NCI-H2107 treated with DMSO at 0.1 percent for 48 hours (cell line): ENCODE results near the gene SLC22A31.

ENCODE experiments used
- DNase-seq: peaks from one replicate; lab custom pipeline; 2025; ENCODE audit not compliant: unreplicated experiment; lab: John Stamatoyannopoulos, UW

SLC22A31 gene

DNA sequence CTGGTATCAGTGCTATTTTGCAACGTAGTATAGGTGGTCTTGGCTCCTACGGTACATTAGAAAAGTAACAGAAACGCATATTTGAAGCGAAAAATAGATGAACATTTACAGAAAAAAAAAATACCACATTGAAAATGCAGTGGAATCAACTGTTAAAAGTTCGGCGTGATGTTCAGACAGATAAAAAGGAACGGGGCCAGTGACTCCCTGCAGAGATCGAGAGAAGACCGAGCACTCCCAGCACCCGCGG lies 16.7 kb upstream of the SLC22A31 start:
- DNase-seq, result no peak

DNA sequence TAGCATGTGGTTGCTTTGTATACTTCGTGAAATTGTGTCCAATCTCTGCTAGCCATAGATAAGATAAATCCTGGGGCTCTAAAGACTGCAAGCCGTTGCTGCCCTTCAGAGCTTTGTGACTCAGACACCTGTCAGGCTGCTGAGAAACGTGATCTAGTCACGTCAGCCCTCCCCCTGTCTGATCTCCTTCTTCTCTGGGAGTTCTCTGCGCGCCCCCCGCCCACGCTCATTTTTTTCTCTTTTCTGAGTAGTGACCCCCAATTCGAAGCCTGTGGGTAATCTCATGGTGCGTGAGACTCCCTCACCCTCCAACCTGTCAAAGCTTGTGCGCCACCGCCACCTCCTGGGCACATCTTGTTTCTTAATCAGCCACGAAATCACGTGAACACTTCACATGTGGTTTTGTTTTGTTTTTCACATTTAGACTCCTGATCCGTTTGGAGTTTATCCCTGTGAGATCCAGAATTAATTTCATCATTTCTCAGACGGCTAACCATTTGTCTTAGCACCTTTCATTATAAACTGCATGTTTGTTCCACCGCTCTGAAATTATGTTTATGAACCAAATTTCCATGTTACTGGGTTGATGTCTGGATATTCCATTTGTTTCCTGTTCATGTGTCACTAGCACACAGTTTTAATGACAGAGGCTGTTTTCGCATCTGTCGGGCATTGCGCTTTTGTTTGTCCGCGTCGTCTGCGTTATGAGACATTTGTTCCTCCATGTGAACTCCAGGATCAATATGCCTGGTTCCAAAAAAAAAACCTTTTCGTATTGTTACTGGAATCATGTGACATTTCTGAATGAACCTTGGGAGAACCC lies 16.2 kb upstream of the SLC22A31 start:
- peak; percentile 43 for DNase-seq

DNA sequence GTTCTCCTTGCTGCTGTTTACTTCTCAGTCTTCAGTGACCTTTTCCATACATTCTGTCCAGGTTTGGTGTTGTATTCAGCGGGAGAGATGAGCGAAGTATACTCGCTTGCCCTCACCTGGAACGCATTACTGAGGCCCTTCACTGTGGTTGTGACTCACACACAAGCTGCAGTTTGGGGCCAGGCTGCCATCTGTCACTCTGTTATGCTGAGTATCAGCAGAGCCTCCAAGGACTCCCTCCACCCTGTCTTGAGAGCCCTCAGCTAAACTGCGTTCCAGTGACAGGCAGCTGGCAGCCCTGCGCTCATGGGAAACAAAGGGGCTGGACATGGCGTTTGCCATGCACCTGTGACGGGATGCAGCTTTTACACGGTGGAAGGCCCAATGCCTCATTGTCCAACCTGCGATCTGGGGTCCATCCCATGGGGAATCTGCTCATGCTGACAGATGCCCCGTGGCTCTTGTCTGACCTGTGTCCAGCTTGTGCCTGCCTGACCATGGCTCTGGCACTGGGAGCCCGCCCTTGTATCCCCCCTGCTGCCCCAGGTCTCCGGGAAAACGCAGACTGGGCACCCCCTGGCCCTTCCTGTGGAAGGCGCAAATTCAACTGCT lies 10.7 kb upstream of the SLC22A31 start:
- peak; percentile 62 for DNase-seq

GRCh38 chr16:89210165-89210903 lies 10.0 kb upstream of the SLC22A31 start:
- peak; percentile 19 for DNase-seq

- DNase-seq, result no peak
These were observed 9.2 kb upstream of the SLC22A31 start for GRCh38 chr16:89209522-89210044.

DNA sequence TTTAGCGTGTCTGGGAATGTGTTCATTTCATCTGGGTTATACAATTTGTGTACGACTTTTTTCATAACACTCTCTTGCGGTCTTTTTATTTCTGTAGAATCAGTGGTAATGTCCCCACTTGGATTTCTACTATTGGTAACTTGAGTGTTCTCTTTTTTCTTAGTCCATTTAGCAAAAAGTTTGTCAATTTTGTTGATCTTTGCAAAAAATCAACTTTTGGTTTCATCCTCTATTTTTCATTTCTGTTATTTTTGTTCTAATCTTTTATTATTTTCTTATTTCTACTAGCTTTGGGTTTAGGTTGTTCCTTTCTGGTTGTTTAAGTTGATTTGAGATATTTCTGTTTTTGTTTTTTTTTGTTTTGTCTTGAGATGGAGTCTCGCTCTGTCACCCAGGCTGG lies 7.7 kb upstream of the SLC22A31 start:
- no peak for DNase-seq

DNA sequence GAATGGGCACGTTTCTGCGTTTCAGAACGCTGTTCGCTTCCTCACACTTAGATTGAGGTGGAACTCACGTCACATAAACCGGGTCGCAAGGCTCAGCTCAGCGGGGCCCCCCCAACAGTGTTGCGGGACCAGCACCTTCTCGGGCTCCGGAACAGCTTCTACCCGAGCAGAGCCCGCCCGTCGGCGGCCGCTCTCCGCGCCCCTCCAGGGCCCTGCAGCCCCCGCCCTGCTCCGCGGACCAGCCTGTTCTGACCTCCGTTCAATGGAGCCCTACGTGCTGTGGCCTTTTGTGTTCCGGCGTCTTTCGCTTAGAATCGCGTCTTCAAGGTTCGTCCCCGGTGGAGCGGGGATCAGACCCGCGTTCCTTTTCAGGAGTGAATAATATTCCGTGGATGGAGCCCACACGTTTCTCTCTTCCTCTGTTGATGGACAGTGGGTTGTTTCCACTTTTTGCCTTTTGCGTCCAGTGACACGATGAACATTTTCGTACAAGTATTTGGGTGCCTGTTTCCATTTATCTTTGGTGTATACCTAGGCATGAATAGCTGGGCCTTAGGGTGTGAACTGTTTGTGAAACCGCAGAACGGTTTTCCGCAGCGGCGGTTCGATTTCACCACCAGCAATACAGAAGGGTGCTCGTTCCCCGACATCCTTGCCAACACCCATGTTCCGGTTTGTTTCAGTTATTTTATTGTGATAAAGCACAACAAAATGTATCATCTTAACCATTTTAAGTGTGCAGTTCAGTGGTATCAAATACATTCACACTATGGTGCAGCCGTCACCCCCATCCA lies 2.3 kb upstream of the SLC22A31 start:
- no peak for DNase-seq

- peak; percentile 13 for DNase-seq
These were observed 1.4 kb upstream of the SLC22A31 start for GRCh38 chr16:89201439-89202377.

DNA sequence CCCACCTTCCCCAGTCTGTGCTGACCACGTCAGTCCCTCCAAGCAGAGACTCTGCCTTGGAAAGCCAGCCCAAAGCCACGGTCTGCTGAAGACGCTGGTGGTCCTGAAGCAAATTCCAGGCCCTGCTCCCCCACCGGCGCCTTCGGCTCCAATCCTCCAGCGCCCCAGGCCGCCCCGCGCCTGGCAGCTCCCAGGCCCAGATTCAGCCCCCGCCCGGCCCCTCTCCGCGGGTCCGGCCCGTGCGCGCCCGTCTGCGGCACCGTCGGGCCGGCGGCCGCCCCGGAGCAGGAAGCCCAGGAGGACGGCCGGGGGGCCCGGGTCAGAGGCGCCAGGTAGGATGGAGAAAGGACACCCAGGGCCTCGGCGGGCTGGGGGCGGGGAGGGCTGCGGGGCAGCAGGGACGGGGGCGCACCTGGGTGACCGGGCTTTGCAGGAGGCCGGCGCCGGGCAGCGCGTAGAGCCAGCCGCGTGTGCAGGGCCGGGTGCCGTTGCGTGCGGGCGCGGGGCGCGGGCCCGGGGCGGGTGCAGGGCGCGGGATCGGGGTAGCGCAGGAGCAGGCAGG lies 594 bp upstream of the SLC22A31 start:
- no peak for DNase-seq

- no peak for DNase-seq
These were observed 855 bp downstream of the SLC22A31 start for GRCh38 chr16:89199241-89200123.

- DNase-seq, result no peak
These were observed 1.7 kb downstream of the SLC22A31 start for GRCh38 chr16:89198417-89199240.

- DNase-seq, result no peak
These were observed 2.5 kb downstream of the SLC22A31 start for GRCh38 chr16:89197633-89198416.

- DNase-seq, result no peak
These were observed 3.2 kb downstream of the SLC22A31 start for GRCh38 chr16:89197033-89197632.

DNA sequence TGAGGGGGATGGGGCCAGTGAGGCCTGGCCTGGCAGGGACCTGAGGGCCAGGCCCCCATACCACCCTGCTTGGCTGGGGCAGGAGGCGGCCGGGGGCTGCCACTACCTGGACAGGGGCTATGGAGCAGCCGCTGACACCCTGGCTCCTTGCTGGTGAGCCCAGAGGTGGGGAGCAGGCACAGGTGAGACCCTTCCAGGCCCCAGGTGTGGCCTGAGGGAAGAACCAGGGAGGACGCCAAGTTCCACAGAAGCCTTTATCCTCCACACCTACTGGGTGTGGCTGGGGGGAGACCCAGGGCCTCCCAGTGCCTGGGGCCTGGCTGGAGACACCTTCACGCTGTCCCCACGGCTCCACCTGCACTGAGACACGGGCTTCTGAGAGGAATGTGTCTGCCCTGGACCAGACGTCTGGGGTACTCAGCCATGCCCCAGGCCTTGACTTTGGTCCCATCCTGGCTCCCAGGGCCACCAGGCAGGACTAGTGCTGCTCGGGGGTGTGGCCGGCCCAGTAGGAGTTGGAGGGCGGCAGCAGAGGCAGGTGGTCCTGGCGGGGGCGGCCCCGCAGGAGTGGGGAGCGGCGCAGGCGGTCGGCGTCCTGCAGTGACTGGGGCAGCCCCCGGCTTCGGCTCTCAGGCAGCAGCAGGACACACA lies 4.7 kb downstream of the SLC22A31 start:
- DNase-seq, result no peak

DNA sequence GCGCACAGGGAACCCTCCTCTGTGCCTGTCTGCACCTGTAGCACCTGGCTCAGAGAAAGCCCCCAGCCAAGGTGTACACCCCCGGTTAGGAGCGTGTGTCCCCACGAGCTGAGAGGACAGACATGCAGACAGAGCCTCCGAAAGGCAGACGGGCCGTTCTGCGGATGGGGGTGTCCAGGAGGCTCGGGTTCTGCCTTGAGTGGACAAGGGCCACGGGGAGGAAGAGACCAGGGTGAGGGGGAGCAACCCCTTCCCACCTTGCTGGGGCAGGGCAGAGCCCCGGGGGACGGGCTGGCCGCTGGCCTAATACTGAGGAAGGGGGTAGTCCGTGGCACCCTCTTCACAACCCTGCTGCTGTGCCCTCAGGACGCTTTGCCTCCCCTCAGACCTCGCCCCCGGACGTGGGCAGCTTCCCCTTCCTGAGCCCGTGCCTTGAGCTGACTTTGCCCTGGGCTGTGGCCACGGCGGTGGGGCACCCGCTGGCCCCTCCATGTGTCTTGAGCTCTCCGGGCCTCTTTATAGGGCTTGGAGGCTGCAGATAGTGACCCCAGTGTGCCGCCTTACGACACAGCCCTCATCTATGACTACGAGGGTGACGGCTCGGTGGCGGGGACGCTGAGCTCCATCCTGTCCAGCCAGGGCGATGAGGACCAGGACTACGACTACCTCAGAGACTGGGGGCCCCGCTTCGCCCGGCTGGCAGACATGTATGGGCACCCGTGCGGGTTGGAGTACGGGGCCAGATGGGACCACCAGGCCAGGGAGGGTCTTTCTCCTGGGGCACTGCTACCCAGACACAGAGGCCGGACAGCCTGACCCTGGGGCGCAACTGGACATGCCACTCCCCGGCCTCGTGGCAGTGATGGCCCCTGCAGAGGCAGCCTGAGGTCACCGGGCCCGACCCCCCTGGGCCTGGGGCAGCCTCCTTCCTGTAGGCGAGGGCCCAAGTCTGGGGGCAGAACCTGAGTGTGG lies 5.7 kb downstream of the SLC22A31 start:
- DNase-seq, result no peak
